IPS-20b (cell line): ENCODE results near the gene CDK15.

Experiments
- H3K27ac ChIP-seq: one replicate; pipeline ENCODE4 v1.5.1; 2013; ENCODE audit warnings: low read length
- H3K27me3 ChIP-seq: 2 replicates; pipeline ENCODE4 v1.6.1; 2013; ENCODE audit warnings: mild to moderate bottlenecking, low read length, inconsistent platforms; ENCODE audit not compliant: insufficient read depth
- H3K36me3 ChIP-seq: 2 replicates; pipeline ENCODE4 v1.6.1; 2013; ENCODE audit warnings: low read depth, mild to moderate bottlenecking, inconsistent platforms, low read length, moderate library complexity; ENCODE audit not compliant: insufficient read depth
- H3K4me1 ChIP-seq: 2 replicates; pipeline ENCODE4 v1.6.1; 2013; ENCODE audit warnings: mild to moderate bottlenecking, control low read depth, inconsistent platforms, low read length, moderate library complexity; ENCODE audit not compliant: insufficient read depth
- H3K4me3 ChIP-seq: 2 replicates; pipeline ENCODE4 v1.5.1; 2013; ENCODE audit warnings: mild to moderate bottlenecking, low read length, inconsistent platforms
- H3K9ac ChIP-seq: 2 replicates; pipeline ENCODE4 v1.6.1; 2013; ENCODE audit warnings: low read depth, mild to moderate bottlenecking, inconsistent platforms, low read length, moderate library complexity
- H3K9me3 ChIP-seq: 2 replicates; pipeline ENCODE4 v1.6.1; 2013; ENCODE audit warnings: mild to moderate bottlenecking, low read depth, low read length, inconsistent platforms; ENCODE audit not compliant: insufficient read depth

The CDK15 gene

GRCh38 chr2:201918616-201919307 is 112.4 kb downstream of the CDK15 start:
- Histone ChIP-seq H3K36me3 (no peaks in the 10 kb centered on the region), H3K4me3 (no peak overlapping the region), H3K27me3 (no peaks in the 10 kb centered on the region), H3K27ac (no peak overlapping the region), H3K4me1 (peaks cover 15% of the 10 kb centered on the region; the same call in 1 of the 2 replicates), H3K9ac (no peak overlapping the region), H3K9me3 (no peaks in the 10 kb centered on the region)

- Histone ChIP-seq H3K27me3 (no peaks in the 10 kb centered on the region), H3K9ac (no peak overlapping the region), H3K27ac (no peak overlapping the region), H3K36me3 (no peaks in the 10 kb centered on the region), H3K4me3 (no peak overlapping the region), H3K4me1 (peaks cover 19% of the 10 kb centered on the region; the same call in 1 of the 2 replicates), H3K9me3 (no peaks in the 10 kb centered on the region)
These were observed 112.9 kb downstream of the CDK15 start for GRCh38 chr2:201919308-201919634.

GRCh38 chr2:201923436-201924328 is 117.3 kb downstream of the CDK15 start:
- no peaks in the 10 kb centered on the region for H3K9me3 ChIP-seq
- no peaks in the 10 kb centered on the region for H3K27me3 ChIP-seq
- no peak overlapping the region for H3K27ac ChIP-seq
- H3K4me3 ChIP-seq, result no peak overlapping the region
- H3K36me3 ChIP-seq, result no peaks in the 10 kb centered on the region
- H3K9ac ChIP-seq, result no peak overlapping the region
- H3K4me1 ChIP-seq, result peaks cover 24% of the 10 kb centered on the region; the same call in 1 of the 2 replicates

- no peaks in the 10 kb centered on the region for H3K9me3 ChIP-seq
- H3K27me3 ChIP-seq, result no peaks in the 10 kb centered on the region
- H3K4me3 ChIP-seq, result no peak overlapping the region
- H3K27ac ChIP-seq, result no peak overlapping the region
- no peak overlapping the region for H3K9ac ChIP-seq
- H3K36me3 ChIP-seq, result no peaks in the 10 kb centered on the region
- peaks cover 25% of the 10 kb centered on the region for H3K4me1 ChIP-seq
These were observed 118.1 kb downstream of the CDK15 start for GRCh38 chr2:201924453-201924852.

- no peaks in the 10 kb centered on the region for H3K9me3 ChIP-seq
- H3K9ac ChIP-seq, result no peak overlapping the region
- no peak overlapping the region for H3K4me3 ChIP-seq
- no peaks in the 10 kb centered on the region for H3K36me3 ChIP-seq
- no peaks in the 10 kb centered on the region for H3K27me3 ChIP-seq
- H3K27ac ChIP-seq, result no peak overlapping the region
- peaks cover 25% of the 10 kb centered on the region for H3K4me1 ChIP-seq
These were observed 118.7 kb downstream of the CDK15 start for GRCh38 chr2:201925056-201925455.

- Histone ChIP-seq H3K27me3 (no peaks in the 10 kb centered on the region), H3K27ac (no peak overlapping the region), H3K4me1 (peaks cover 25% of the 10 kb centered on the region), H3K9me3 (no peaks in the 10 kb centered on the region), H3K9ac (no peak overlapping the region), H3K36me3 (no peaks in the 10 kb centered on the region), H3K4me3 (no peak overlapping the region)
These were observed 119.7 kb downstream of the CDK15 start for GRCh38 chr2:201926067-201926466.

- H3K27ac ChIP-seq, result no peak overlapping the region
- no peak overlapping the region for H3K4me3 ChIP-seq
- H3K27me3 ChIP-seq, result no peaks in the 10 kb centered on the region
- no peaks in the 10 kb centered on the region for H3K36me3 ChIP-seq
- H3K4me1 ChIP-seq, result peaks cover 25% of the 10 kb centered on the region
- no peak overlapping the region for H3K9ac ChIP-seq
- H3K9me3 ChIP-seq, result no peaks in the 10 kb centered on the region
These were observed 122.0 kb downstream of the CDK15 start for GRCh38 chr2:201928363-201928762.

GRCh38 chr2:201929281-201930026 is 123.1 kb downstream of the CDK15 start:
- Histone ChIP-seq H3K4me1 (peaks cover 15% of the 10 kb centered on the region), H3K9me3 (no peaks in the 10 kb centered on the region), H3K27me3 (no peaks in the 10 kb centered on the region), H3K36me3 (no peaks in the 10 kb centered on the region), H3K4me3 (no peak overlapping the region), H3K9ac (no peak overlapping the region), H3K27ac (no peak overlapping the region)

- no peak overlapping the region for H3K4me3 ChIP-seq
- peaks cover 9% of the 10 kb centered on the region for H3K4me1 ChIP-seq
- no peaks in the 10 kb centered on the region for H3K9me3 ChIP-seq
- H3K27ac ChIP-seq, result no peak overlapping the region
- H3K9ac ChIP-seq, result no peak overlapping the region
- no peaks in the 10 kb centered on the region for H3K36me3 ChIP-seq
- H3K27me3 ChIP-seq, result no peaks in the 10 kb centered on the region
These were observed 123.7 kb downstream of the CDK15 start for GRCh38 chr2:201930043-201930442.

GRCh38 chr2:201930831-201931230 is 124.5 kb downstream of the CDK15 start:
- H3K9ac ChIP-seq, result no peak overlapping the region
- no peak overlapping the region for H3K27ac ChIP-seq
- peaks cover 9% of the 10 kb centered on the region for H3K4me1 ChIP-seq
- no peak overlapping the region for H3K4me3 ChIP-seq
- no peaks in the 10 kb centered on the region for H3K36me3 ChIP-seq
- peaks cover 3% of the 10 kb centered on the region; the same call in 1 of the 2 replicates for H3K9me3 ChIP-seq
- H3K27me3 ChIP-seq, result no peaks in the 10 kb centered on the region

- no peaks in the 10 kb centered on the region for H3K36me3 ChIP-seq
- H3K4me1 ChIP-seq, result peaks cover 9% of the 10 kb centered on the region
- H3K27me3 ChIP-seq, result no peaks in the 10 kb centered on the region
- peaks cover 3% of the 10 kb centered on the region; the same call in 1 of the 2 replicates for H3K9me3 ChIP-seq
- H3K27ac ChIP-seq, result no peak overlapping the region
- no peak overlapping the region for H3K4me3 ChIP-seq
- H3K9ac ChIP-seq, result no peak overlapping the region
These were observed 125.1 kb downstream of the CDK15 start for GRCh38 chr2:201931475-201931874.
